GM13976 (cell line): ENCODE measurements around the gene SH3GL1.

Source experiments
- DNase-seq: peaks from one replicate; pipeline ENCODE4 v3.0.0; 2012; ENCODE audit warnings: low spot score
- in situ Hi-C: fragments of 300-500 bp; cut with MboI; formaldehyde crosslinking; loops from one replicate; pipeline ENCODE4 v1.12.0; 2022; ENCODE audit warnings: low sequenced_read_pairs, mixed read lengths, inconsistent platforms; ENCODE audit not compliant: unreplicated experiment
- TF ChIP-seq, protein P1 (sequence below): IDR thresholded peaks from 2 replicates; pipeline ENCODE4 v1.5.1; 2012; ENCODE audit warnings: borderline replicate concordance, mild to moderate bottlenecking; ENCODE audit not compliant: insufficient read depth; ENCODE audit errors: extremely low read depth, missing control alignments, control extremely low read depth

Gene SH3GL1

DNA sequence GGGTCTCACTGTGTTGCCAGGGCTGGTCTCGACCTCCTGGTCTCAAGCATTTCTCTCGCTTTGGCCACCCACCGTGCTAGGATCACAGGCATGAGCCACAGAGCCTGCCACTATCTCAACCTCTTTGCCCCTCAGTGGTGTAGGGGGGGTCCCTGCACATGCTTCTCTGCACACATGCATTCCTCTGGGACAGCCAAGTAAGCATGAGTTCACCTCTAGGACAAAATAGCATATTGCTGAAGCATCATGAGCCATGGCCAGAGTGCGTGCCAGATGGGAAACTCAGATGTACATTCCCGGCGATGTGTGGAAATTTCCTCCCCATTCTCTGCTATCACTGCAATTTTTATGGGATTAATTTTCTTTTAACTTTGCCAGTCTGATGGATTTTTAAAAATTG, 25.2 kb upstream of the SH3GL1 start:
- TF ChIP-seq, protein P1, sequence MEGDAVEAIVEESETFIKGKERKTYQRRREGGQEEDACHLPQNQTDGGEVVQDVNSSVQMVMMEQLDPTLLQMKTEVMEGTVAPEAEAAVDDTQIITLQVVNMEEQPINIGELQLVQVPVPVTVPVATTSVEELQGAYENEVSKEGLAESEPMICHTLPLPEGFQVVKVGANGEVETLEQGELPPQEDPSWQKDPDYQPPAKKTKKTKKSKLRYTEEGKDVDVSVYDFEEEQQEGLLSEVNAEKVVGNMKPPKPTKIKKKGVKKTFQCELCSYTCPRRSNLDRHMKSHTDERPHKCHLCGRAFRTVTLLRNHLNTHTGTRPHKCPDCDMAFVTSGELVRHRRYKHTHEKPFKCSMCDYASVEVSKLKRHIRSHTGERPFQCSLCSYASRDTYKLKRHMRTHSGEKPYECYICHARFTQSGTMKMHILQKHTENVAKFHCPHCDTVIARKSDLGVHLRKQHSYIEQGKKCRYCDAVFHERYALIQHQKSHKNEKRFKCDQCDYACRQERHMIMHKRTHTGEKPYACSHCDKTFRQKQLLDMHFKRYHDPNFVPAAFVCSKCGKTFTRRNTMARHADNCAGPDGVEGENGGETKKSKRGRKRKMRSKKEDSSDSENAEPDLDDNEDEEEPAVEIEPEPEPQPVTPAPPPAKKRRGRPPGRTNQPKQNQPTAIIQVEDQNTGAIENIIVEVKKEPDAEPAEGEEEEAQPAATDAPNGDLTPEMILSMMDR = no peak
- in situ Hi-C loops = no loop called here
- DNase-seq = no peak

DNA sequence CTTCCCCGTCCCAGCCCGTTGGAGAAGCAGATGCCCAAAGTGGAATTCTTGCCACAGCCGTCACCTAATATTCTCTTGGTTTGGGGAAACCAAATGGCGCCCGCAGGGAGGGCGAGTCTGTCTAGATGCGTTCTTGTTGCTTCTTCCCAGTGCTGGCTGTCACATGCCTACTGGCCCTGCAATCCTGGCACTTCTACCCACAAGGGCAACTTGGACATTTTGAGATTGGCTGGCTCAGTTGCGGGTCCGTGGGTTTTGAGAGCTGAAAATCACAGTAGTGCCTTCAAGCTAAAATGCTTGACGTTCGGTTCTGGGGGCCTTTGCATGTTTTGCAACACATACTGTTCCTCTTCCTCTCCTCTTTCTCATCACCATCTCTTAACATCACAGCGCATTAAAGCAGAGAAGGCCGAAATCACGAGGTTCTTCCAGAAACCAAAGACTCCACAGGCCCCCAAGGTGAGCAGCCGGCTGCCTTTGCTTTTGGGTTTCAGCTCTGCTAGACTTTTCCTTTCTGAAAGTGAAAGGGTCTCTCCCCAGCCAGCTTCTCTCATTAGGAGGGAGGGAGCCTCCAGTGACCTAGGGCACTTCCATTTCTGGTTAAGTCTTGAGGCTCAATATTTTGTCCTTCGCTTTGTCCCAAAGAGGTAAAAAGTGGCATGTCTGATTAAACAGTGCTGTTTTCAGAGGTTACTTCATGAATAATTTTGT, 23.2 kb upstream of the SH3GL1 start:
- in situ Hi-C loops = no loop called here
- TF ChIP-seq, protein P1 = no peak

DNA sequence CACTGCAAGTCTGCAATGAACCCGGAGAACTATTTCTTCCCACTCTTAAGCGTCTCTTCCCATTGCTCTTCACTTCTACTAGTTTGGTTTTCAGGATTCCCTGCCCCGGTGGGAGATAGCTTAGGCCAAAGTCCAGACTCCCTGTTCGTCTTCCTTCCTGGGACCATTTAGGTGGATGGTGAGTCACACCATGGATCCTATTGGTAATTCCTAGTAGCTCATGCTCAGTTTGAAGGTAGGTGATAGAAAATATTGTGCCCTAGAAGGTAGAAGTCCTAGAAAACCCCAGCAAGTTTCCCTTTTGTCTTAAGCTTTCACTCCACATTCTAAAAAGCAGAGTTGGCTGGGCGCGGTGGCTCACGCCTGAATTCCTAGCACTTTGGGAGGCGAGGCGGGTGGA, 15.9 kb upstream of the SH3GL1 start:
- in situ Hi-C loops = no loop called here
- no peak for DNase-seq
- TF ChIP-seq, protein P1 = no peak

More for the DNA sequence above, 23.2 kb upstream of the SH3GL1 start:
- no peak for DNase-seq

DNA sequence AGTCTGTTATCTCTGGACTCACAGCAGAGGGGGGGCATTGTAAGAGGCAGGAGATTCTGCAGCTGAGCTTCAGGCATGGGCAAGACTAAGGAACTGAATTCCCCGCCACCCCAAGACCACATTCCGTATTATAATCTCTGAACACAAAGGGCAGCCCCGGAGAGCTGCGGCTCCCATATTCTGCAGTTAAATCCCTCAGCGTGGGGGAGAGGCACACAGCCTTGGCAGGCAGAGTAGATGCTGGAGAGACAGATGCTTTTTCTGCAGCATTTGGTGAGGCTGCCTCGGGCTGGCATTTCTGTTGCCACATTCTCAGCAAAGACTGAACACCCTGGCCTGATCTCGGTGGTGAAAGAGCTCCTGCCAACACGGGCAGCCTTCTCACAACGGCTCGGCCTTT, 15.0 kb upstream of the SH3GL1 start:
- no peak for DNase-seq
- TF ChIP-seq, protein P1 = no peak
- in situ Hi-C loops = no loop called here

DNA sequence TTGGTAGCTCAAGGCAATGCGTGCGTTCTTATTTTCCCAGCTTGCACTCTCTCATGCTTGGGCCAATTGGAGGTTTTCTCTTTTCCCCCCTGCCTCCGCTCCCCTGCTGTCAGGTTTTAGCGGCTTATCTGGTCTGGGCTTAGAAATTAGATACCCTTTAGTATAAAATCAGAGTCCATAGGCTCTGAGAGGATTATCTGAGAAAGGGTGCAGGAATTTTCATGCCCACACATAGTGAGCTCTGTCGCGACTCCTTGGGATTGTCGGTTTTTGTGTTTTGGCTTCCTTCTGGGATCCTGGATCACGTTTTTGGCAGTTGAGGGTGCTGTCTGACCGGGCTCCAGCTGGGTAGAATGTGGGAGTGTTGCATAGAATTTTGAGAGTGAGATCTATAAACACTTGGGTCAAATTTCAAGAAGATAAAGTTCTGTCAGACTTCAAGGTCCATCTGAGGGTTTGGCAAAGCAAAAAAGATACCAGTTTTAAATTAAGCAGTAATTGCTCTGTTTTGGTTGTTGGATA, 14.5 kb upstream of the SH3GL1 start:
- in situ Hi-C loops = no loop called here
- no peak for DNase-seq
- TF ChIP-seq, protein P1 = no peak

DNA sequence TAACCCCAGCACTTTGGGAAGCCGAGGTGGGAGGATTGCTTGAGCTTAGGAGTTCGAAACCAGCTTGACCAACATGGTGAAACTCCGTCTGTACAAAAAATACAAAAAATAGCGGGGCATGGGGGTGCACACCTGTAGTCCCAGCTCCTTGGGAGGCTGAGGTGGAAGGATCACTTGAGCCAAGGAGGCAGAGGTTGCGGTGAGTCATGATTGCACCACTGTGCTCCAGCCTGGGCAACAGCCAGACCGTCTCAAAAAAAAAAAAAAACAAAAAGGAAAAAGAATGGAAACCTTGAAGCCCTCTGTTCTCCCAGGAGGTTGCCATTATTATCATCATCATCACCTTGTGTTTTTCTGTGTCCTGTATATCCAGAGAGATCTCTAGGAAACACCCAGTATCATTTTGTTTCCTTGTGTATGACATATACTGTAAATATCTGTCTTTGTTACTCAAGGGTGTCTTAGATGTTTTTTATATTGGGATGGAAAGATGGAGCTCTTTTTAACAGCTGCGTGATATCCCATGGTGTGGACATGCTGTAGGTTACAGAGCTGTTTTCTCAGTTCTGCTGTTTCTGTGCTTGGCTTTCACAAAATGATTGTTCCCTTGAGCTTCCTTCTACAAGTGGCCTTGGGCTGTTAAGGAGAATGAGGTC, 13.9 kb upstream of the SH3GL1 start:
- TF ChIP-seq, protein P1 = no peak
- no peak for DNase-seq
- in situ Hi-C loops = no loop called here
